Embryonic facial prominence (tissue), 1 donor: Measurements from ENCODE around the gene CNKSR1.

Experiments used
- DNase-seq: peaks from one replicate; pipeline ENCODE4 v3.0.0-alpha.2; 2016; ENCODE audit errors: extremely low spot score

CNKSR1 gene

DNA sequence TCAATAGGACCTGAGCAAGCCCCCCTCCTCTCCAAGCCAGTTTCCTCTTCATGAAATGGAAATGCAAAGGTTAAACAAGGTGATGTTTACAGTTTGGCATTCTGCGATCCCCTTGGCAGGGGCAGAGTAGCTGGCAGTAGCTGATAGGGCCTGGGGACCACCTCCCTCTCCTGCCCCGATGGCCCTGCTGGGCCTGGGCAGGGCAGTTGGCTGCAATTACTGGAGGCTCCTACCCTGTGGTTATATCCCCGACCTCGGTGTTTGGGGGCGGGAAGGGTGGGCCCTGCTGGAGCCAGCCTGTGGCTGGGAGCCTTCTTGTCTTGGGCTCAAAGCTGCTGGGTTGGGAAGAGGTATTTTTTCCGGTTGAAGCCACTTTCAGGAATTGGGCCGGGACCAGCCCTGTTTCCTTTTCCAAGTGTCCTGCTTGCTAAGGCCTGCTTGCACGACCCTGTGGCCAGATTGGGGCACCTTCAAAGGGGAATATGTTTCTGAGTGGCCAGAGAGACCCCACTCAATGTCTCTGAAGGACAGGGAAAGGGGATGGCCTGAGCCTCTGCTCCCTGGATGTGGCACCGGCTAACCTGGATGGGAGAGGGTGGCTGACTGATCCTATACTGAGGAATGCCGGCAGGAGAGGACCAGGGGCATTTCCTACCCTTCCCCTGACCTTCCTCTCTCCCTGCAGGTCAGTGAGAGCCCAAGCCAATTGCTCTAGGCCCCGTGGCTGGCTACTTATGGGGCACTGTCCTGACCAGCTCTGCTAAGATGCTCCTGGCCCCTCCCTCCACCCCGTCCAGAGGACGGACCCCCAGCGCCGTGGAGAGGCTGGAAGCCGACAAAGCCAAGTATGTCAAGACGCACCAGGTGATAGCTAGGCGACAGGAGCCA, 16.5 kb upstream of the CNKSR1 start:
- no peak for DNase-seq

DNA sequence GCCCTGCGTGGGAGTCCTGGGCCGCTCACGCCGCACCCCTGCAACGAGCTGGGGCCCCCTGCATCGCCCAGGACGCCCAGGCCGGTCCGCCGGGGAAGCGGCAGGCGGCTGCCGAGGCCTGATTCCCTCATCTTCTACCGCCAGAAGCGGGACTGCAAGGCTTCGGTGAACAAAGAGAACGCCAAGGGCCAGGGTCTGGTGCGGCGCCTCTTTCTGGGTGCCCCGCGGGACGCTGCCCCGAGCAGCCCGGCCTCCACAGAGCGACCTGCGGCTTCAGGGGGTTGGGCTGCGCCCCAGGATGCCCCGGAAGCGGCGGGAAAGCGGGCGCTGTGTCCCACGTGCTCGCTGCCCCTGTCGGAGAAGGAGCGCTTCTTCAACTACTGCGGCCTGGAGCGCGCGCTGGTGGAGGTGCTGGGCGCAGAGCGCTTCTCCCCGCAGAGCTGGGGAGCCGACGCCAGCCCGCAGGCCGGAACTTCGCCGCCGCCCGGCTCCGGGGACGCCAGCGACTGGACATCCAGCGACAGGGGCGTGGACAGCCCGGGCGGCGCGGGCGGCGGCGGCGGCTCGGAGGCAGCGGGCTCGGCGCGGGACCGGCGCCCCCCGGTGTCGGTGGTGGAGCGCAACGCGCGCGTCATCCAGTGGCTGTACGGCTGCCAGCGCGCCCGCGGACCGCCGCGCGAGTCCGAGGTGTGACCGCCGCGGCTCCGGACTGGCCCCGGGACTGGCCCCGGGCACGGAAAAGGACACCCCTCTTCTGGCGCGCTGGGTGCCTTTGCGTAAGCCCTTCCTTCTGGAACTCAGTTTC, 15.7 kb upstream of the CNKSR1 start:
- DNase-seq, result no peak

DNA sequence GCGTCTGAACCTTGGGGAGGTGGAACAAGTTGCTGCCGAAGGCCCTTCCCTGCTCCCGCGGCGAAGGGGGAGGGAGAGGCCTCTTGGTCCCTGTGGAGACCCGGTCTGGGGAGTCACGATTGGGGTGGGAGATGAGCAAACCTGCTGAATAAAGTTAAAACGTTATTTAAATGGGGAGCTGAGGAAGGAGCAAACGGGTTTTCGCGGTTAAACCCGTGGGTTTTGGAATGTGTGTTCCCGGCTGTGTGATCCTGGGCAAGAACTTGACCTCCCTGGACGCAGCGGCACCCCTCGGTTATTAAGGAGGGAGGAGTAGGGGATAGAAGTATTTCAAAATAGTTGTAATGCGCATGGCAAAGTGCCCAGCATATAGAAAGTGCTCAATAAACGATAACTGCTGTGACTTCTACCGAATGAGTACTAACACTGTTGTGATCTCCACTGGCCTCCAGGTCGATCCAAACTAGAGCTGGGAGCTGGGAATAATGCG, 15.0 kb upstream of the CNKSR1 start:
- DNase-seq, result no peak

DNA sequence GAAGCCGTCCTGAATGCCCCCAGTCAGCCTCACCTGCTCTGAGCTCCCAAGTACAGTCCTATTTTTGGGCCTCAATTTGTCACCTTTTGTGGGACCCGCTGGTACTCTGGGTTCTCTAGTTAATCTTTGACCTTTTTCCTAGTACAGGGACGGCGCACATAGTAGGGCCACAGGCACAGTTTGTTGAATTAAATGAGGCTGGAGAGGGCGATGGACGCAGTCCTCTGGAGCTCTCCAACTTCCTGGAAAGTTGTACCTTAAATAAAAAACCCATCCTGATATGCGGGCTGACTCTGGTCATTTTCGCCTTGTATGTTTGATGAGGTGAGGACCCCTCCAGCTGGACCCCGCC, 13.6 kb upstream of the CNKSR1 start:
- no peak for DNase-seq

DNA sequence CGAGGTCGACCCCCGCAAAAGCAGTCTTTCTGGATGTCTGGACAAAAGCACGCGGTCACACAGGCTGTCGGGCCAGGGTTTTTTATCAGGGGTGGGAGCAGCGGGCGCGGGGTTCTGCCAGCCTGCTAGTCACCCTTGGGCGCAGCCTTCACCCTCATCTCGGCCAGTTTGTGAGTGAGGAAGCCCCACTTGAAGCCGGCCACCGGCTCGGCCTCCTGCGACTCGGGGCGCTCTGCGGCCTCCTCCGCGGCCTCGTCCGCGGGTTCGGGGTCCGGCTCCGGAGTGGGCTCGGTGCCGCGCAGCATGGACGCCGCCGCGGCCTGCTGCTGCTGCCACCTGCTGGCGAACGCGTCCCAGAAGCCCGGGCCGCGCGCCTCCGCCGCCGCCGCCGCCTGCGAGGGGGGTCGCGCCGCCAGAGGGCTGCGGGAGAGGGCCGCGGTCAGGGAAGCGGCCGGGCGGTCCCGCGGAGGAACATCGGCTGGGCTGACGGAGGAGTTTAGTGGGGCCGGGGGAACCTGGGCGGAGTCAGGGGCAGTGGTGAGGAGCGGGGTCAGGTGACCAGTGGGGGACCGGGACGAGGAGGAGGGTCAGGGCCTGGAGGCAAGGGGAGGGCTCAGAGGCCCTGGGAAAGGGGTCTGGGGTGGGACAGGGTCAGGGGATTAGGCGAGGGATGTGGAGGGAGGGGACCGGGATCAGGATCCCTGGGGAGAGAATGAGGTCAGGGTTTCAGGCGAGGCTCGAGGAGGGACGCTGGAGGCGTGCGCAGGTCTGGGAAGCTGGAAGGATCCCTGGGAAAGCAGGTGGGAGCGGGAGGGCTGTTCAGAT, 13.0 kb upstream of the CNKSR1 start:
- no peak for DNase-seq

DNA sequence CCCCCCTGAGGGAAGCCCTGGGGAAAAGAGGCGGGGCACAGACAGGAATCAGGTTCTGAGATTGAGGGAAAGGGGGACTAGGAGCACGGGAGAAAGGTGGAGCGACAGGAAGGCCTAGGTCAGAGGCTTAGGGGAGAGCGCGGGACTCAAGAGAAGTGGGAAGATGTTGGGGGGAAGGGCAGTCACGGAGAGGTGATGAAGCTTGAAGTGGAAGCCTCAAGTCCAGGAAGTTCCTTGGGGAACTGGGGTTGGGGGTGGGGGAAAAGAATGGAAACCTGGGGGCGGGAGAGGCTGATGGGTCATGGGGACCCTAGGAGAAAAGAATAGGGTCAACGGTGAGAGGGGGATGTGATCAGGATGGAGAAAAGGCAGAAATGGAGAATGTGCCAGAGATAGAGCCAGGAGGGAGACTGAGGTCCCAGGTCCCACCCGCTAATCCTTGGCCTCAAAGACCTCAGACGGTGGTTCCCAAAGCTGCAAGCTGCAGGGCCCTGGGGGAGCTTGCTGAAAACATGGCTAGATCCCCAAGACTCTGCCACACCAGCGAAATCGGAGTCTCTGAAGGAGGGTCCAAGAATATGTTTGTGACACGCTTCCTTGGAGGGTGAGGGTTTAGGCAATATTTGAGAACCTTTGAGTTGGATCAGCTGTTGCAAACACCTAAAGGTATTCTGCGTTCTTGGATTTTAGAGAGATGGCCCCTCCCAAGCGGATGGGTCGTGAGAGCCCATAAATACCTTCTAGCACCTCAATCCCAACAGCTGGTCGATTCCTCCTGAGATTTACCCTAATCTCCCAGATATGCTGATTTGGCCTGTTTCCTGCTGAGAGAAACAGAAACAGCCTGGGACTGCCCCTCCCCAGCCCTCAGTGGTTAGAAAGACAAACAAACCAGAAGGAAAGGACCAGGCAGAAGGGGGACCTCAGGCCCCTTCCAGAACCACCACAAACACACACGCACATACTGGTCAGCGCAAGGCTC, 12.1 kb upstream of the CNKSR1 start:
- DNase-seq, result no peak

DNA sequence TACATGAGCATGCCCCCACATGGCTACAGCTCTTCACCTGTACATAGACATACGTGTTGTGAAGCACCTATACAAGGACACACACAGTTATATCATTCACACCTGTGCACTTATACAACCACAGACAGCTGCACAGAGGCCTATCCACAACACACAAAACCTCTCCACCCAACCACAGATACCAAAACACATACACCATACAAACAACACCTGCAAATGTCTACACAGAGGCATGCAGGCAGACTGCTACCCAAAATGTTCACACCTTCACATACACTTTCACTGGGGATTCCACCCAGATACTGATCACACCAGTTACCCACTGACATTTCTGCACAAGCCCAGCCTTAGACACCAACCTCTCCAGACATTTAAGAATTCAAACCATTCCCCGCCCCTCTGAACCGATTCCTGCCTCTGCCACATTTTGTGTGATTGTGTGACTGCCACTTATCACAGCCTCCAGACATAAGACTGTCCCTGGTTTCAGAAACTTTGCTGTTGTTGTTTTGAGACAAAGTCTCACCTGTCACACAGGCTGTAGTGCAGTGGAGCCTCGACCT, 10.5 kb upstream of the CNKSR1 start:
- DNase-seq, result no peak

DNA sequence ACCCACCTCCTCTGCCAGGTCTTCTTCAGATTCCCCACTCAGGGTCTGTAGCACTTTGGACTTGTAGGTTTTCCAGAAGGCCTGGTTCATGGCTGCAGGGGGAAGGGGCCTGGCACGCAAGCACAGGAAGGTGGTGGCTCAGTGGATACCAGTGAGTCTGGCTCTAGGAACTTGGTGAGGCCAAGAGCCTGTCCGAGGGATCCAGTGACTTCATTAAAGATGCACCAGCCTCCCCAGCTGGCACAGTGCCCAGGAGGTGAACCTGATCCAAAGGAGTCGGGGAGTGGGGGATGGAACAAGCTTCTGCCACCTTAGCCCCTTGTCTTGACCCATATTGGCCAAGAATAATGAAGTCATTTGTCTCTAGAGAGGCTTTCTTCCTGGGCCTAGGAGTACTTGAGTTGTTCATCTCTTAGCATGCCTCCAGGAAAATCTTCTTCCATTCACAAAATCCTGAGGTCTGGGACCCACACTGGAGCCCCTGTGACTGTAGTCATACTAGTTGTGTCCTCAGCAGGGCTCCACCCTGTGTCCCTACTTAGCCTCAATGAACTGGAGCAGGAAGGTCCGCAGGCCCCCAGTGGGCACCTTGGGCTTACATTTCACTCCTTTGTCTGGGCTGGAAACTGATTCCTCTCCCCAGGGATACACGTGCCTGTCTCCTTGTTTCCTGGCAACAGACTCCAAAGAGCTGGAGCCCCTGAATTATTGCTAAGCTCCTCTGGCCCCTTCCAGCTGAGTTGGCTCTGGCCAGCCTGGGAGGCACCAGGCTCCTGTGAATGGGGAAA, 8.7 kb upstream of the CNKSR1 start, which contains the start of gene C1orf232:
TSS of gene C1orf232 (minus strand) at position 554 of the 788 bp plus-strand sequence. CDS start at position 90, 464 bp downstream.
- DNase-seq, result no peak

DNA sequence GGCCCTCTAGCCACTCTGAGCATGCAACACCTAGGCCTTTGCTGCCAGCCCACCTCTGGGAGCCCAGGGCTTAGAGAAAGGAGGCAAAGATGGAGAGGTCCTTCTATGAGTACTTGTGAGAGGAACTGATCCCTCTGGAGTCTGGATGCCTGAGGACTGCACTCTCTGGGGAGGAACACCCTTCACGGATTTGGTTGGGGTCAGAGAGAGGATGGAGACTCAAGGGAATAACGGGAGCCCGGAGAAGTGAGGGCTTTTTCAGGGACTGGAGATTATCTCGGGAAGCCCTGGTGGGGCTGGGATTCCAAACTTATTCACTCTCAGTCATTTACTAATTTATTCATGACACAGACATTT, 8.1 kb upstream of the CNKSR1 start:
- DNase-seq, result no peak

DNA sequence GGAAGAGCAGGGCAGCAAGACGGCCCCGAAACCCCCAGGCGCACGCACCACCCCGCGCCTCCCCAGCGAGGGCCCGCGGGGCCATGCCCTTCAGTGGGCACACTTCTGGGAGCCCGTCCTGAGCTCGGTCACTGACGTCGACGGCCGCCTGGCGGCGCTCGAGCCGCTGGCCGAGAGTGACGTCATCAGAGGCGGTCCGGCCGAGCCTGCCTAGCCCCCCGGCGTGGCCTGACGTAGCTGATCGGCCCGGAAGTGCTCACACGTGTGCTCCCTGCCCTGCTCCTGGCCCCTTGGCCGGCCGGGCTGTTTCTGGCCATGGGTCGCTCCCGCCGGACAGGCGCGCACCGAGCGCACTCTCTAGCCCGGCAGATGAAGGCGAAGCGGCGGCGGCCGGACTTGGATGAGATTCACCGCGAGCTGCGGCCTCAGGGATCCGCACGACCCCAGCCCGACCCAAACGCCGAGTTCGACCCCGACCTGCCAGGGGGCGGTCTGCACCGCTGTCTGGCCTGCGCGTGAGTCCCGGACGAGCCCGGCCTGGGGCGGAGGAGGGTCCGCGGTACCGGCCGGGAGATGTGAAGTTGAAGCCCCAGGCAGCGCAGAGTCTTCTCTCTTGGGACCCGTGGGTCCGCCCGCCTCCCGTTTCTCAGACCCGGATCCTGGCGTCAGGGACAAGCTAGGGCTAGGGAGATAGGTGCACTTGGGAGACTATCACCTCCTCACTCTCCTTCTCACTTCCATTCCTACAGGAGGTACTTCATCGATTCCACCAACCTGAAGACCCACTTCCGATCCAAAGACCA, 7.4 kb upstream of the CNKSR1 start, which contains the start of gene ZNF593:
TSS of gene ZNF593 (plus strand) at position 240 of the 803 bp plus-strand sequence. CDS start at position 316, 76 bp downstream.
- peak; percentile 88 for DNase-seq

DNA sequence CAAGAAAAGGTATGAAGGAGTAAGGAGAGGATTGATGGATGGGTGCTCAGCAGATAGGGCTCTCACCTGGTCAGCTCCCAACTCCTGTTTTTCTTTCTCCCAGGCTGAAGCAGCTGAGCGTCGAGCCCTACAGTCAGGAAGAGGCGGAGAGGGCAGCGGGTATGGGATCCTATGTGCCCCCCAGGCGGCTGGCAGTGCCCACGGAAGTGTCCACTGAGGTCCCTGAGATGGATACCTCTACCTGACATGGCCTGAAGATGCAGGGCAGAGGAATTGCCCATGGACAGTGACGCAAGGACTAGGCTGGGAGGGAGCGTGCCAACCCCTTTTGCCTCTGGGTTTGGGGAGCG, 6.8 kb upstream of the CNKSR1 start:
- DNase-seq, result no peak

DNA sequence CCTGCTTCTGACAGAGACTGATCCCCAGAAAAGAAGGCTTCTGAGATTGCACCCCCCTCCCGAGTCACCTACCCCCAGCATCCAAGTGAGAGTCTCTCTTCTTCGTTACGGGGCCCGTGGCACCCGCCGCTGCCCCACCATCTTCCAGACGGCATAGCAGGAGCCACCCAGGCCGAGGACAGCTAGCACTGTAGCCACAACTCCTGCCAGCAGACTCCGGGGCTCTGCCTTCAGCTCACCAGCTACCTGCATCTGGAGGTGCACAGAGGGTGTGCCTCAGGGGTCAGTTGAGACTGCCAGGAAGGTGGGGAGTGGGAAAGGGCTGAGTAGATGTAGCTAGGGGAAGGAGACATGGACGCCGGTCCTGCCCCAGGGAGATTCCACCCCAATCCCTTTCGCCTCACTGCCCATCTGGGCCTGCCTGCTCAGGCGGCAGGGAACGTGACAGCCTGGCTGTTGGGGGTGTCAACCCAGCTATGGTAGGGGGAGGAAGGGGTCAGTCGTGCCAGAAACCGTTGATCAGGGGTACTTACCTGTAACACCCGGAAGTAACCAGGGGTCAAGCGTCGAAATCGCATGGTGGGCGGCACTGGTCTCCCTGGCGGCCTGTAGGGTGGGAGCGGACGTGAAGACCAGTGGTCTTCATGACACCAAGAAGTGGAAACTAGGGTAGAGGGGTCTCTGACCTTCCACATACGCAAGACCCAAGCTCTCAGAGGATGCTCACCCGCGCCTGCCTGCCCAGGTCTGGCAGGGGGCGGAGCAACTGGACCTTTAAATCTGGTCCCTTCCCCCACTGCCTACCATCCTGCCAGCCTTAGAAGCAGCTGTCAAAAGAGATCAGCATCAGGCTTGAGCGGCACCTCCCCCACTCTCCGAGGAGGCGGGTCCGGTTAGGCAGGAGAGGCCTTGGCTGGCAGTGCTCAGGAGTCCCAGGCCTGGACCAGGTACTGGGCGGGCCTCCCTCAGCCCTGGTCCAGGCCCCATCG, 5.9 kb upstream of the CNKSR1 start, which contains the start of gene ZNF593OS:
TSS of gene ZNF593OS (minus strand) at position 749 of the 989 bp plus-strand sequence. CDS start at position 578, 171 bp downstream.
- no peak for DNase-seq

DNA sequence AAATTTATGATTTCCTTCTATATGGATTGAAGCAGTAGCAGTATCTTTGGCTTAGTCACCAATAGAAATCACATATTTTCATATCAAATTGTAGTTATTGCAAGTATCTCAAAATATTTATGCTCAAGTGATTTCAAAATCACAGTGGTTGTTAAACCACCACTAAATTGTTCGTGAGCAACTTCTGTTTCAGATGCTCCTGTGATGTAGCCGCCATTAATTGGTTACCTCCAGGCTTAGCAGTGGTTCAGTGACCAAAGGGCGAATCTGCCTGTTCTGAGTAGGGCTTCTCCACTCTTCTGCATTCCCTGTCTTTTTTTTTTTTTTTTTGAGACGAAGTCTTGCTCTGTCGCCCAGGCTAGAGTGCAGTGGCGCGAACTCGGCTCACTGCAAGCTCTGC, 1.9 kb upstream of the CNKSR1 start:
- no peak for DNase-seq

DNA sequence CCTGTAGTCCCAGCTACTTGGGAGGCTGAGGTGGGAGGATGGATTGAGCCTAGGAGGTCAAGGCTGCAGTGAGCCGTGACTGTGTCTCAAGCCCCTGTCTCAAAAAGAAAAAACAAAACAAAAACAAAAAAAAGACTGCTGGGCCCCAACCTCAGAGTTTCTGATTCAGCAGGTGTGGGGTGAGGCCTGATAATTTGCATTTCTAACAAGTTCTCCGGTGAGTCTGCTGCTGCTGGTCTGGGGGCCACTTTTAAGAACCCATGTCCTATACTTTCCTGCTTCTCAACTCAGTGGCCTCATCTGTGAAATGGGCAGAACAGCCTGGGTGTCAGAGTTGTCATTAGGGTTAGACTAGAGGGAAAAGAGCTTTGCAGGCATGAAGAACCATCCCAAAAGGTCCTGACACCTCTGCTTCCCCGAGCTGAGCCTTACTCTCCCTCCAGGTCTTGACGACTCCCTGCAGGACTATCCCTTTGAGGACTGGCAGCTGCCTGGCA, 2.8 kb downstream of the CNKSR1 start:
- DNase-seq, result no peak

DNA sequence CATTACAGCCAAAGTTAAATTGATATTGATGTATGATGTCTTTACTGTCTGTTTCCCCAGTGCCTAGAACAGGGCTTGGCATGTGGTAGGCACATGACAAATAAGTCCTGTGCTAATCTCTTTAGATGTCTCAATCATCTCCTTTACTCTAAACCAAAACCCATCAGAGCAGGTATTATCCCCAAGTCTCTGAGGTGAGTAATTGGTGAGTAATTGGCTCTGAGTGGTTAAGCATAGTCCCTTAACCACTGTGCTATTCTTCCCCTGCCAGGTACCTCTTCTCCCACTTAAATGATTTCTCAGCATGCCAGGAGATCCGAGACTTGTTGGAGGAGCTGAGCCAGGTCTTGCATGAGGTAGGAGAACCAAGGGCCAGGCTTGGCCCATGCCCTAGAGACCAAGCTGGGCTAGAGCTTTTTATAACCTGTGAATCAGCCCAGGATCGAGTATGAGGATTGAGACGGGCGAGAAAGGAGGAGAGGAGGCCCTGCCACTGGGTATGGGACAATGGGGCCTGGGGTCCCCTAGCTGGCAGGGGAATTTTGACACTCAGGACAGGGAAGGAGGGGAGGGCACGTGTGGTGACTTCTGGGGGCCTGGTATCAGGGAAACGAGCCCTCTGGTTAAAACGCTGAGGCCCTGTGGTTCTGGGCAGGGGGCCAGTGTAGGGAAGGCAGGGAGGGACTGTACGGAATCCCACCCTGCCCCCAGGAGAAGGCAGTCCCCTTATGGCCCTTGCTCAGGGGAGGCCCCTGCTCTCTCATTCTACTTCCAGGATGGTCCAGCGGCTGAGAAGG, 4.5 kb downstream of the CNKSR1 start:
- no peak for DNase-seq

DNA sequence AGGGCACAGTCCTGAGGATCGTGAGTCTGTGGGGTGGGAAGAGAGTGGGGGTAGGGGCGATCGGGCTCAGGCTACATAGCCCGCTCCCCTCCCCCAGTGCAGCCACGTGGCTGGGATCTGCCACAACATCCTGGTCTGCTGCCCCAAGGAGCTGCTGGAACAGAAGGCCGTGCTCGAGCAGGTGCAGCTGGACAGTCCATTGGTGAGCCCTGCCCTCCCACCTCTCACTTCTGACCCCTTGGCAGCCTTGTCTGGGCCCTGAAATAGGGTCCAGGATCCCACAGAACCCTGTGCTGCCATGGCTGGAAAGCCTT, 5.0 kb downstream of the CNKSR1 start:
- no peak for DNase-seq
